Measurements from ENCODE around the gene ETV3.

Gene ETV3

DNA sequence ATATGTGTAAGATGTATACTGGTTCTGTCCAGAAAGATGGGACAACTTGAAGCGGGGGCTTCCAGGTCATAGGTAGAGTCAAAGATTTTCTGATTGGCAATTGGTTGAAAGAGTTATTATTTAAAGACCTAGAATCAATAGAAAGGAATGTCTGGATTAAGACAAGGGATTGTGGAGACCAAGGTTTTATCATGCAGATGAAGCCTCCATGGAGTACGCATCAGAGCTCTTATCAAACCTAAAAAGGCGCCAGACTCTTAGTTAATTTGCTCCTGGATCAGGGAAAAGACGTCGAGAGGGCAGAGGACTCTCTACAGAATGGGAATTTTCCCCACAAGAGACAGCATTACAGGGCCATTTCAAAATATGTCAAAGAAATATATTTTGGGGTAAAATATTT is 23.7 kb upstream of the ETV3 start:
- DNase-seq (ENCODE audit: low spot score): no peak

DNA sequence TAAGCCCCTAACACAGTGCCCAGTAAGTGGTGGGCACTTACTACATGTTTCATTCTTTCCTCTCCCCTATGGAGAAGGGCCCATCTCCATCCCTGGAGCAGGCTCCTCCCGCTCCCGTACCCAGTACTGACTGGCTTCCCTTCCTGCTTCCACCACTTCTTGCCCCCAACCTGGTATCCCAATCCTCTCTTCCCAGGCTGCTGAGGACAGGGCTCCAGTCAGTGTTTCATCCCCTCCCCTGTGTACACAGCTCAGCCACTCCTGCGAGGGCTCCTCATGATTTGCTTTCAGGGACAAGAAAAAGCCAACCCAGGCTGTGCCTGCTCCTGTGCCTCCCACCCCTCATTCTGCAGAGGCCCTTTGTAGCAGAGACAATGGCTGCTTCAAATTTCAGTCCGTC is 20.8 kb upstream of the ETV3 start:
- DNase-seq (ENCODE audit: low spot score): no peak

GRCh38 chr1:157157501-157158190 is 19.5 kb upstream of the ETV3 start:
- DNase-seq (ENCODE audit: low spot score): no peak

DNA sequence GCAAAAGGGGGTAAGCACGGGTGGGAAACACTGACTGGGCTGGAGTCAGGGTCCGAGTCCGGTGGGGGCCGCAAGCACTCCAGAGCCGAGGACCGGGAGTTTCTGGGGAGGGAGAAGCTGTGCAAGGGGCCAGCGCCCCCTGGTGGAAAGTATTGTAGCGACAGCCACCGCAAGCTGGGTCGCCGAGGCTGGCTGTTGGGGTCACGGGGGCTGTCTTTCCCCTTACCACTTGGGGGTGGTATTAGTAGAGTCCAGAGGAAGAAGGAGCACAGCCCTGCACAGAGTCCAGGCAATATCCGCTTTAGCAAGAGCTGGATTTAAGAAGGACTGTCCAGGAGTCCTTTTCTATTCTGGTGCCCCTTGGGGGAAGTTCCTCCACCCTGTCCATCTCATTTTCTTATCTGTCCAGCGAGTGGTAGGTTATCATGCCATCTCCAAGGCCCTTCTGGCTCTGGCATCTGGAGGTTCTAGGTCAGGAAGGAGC is 17.9 kb upstream of the ETV3 start:
- peak; percentile 73 for DNase-seq (ENCODE audit: low spot score)

DNA sequence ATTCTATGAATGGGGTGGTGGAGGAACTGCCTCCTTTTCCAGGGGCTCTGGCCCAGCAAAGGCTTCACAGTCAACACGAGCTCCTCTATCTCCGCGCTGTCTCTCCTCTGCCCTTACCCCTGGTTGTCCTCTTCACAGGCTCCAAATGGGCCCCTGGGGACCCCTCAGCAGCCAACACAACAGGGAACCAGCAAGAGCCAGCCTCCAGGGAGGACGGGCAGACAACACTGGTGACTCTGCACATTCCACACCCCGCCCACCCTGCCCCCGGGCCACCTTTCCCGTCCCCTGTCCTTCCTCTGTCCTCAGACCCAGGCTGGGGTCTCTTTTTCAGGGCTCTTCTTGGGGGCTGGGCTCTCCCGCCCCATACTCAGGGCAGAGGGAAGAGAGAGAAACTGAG is 17.5 kb upstream of the ETV3 start:
- peak; percentile 71 for DNase-seq (ENCODE audit: low spot score)

GRCh38 chr1:157154940-157155514 is 16.8 kb upstream of the ETV3 start:
- DNase-seq (ENCODE audit: low spot score): peak; percentile 58

- DNase-seq (ENCODE audit: low spot score): no peak
These were observed 16.1 kb upstream of the ETV3 start for GRCh38 chr1:157154291-157154690.

DNA sequence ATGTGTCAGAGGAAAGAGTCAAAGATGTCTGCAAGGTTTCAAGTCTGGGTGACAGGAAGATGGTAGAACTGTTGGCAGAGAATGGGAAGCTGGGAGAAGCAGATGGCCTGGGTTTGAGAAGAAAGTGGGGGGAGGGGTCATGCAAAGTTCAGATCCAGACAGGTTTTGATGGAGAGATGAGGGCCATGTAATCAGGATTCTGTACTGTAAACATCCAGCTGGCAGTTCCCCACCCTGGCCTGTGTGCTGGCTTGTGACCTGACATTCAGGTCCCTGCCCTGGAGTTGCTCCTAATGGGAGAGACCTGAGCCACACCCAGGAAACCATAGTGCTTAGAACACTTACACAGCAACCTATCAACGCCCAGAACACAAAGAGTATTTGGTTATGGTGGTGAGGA is 15.6 kb upstream of the ETV3 start:
- DNase-seq (ENCODE audit: low spot score): no peak

GRCh38 chr1:157152510-157152909 is 14.3 kb upstream of the ETV3 start:
- DNase-seq (ENCODE audit: low spot score): no peak

DNA sequence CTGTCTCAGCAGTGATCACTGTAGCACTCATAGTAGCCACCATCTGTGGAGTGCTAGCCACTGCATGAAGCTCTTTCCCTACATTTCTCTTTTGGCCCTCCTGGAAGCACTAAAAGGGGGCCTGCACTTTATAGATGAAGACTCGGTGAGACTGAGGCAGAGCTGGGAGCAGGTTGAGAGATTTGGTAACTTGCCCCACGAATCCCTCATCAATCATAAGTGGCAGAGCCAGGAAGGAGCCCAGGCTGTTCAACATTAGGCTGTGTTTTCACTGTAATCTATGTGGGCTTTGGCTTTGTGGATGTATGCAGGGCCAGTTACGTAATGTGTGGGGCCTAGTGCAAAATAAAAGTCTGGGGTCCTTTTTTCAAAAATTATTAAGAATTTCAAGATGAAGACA is 13.3 kb upstream of the ETV3 start:
- no peak for DNase-seq (ENCODE audit: low spot score)

DNA sequence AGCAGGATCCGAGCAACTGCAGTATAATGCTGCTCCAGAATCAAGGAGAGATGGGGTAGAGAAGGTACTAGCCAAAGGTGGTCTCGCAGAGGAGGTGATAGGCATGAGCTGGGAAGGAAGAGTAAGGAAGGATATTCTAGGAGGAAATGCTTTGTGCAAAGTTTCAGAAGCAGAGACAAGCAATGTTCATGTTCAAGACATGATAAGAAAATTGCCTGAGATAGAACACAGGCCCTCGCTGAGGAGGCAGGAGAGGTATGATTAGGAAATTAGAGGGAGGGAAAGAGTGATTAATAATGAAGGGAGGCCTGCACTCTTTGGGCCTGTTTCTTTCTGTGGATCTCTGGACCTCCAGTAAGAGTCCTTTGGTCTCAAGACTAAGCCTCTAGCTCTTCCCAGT is 12.9 kb upstream of the ETV3 start:
- no peak for DNase-seq (ENCODE audit: low spot score)

DNA sequence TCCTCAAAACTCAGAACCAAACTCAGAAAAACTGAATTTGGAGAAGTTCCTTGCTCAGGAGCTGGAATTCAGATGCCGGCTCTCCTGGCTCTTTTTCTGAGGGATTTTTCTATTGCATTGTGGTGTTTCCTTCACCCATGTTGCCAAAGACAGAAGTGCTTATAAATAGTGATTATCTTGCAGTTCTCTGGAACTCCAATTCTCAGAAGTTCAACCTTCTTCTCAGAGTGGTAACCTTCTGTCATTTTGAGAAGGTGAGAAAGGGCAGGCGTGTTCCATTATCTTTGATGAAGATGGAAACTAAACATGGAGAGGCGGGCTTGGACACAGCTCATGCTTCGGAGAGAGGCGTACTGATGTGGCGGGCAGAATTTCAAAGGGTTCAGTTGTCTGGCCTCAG is 12.4 kb upstream of the ETV3 start:
- DNase-seq (ENCODE audit: low spot score): no peak

- DNase-seq (ENCODE audit: low spot score): no peak
These were observed 9.9 kb upstream of the ETV3 start for GRCh38 chr1:157147906-157148700.

GRCh38 chr1:157147037-157147436 is 8.8 kb upstream of the ETV3 start:
- DNase-seq (ENCODE audit: low spot score): no peak

DNA sequence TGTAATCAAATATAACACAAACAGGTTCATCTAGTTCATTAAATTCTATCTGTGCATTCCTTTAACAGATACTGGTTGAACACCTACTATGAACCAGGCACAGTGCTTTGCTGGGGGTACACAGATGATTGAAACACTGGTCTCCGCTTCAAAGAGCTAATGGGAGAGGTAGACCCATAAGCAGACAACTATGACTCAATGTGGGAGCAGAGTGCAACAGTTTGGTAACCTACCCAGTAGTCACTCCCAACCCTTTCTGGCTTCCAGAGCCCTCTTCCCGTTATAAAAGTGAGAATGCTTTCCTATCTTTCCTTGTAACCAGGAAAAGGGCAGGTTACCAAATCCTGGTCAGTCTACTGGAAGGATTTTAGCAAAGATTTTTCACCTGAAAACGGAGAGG is 8.0 kb upstream of the ETV3 start:
- no peak for DNase-seq (ENCODE audit: low spot score)

DNA sequence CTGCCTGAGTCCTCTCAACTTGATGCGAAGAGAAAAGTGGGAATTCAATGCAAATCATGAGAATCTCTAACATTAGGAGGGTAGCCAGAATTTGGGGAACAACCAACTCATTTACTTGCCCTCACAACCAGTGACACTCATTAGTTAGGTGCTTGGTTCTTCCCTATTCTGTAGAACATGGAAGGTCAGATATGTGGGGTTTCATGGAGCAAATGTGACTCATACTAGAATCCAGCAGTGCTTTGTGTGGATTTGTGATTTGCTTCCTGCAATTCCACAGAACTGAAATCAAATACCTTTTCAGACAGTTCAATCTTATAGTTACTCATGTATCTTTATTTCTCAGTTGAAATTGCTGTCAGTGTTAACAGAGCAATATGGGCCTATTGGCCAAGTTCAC is 6.9 kb upstream of the ETV3 start:
- DNase-seq (ENCODE audit: low spot score): no peak

GRCh38 chr1:157144509-157144908 is 6.3 kb upstream of the ETV3 start:
- DNase-seq (ENCODE audit: low spot score): no peak

GRCh38 chr1:157142765-157143423 is 4.7 kb upstream of the ETV3 start:
- DNase-seq (ENCODE audit: low spot score): no peak

DNA sequence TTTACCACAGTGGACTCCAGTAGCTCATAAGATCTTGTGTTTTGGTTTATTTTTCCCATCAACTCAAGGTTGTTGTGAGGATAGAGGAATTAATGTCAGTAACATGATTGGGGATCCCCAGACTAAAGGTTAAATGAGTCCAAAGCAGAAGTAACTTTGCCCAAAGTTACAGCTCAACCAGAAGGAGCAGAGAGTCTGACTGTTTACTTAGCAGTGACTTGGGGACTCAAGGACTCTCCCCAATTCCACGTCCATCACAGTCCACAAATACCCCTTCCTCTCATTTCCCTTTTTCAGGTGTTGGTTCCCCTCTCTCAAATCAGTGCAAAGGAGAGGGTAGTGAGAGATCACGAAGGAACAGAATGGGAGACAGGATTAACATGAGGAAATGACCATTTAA is 4.0 kb upstream of the ETV3 start:
- no peak for DNase-seq (ENCODE audit: low spot score)

- no peak for DNase-seq (ENCODE audit: low spot score)
These were observed 3.1 kb upstream of the ETV3 start for GRCh38 chr1:157141212-157141855.

GRCh38 chr1:157140063-157140588 is 1.9 kb upstream of the ETV3 start:
- no peak for DNase-seq (ENCODE audit: low spot score)
